Natural killer cell treated with Interleukin-12 subunit alpha and Interleukin-12 subunit beta and Interleukin-15 and Interleukin-18, amount 100 ng/mL, for 72 hours (primary cell): ENCODE measurements around the gene SVIP. TPM values are rescaled to one million over a fixed set of nuclear protein-coding genes. Genes with fewer than 3 reads are reported as not detected.

Experiments
- ATAC-seq, 2 donors: fragments of 150-1000 bp; cut with Tn5 transposase in 1 of 2; sonication (Bioruptor Pico), chemical (Tn5 transposase) in 1 of 2; 2 replicates each; pipeline ENCODE4 v1.10.0; 2021
- DNase-seq: peaks from one replicate; pipeline ENCODE4 v3.0.0; 2022; ENCODE audit warnings: low spot score
- H3K27ac Mint-ChIP-seq, 2 donors: 1 replicate in 1 of 2; 2 replicates in 1 of 2; pipeline ENCODE4 v1.8.0; 2022; ENCODE audit warnings: mixed read lengths in 2 of 2, mild to moderate bottlenecking in 1 of 2, moderate library complexity in 1 of 2
- H3K27me3 Mint-ChIP-seq, 2 donors: 1 replicate in 1 of 2; 2 replicates in 1 of 2; pipeline ENCODE4 v1.8.0; 2022; ENCODE audit warnings: mixed read lengths in 2 of 2
- H3K36me3 Mint-ChIP-seq: one replicate; pipeline ENCODE4 v1.8.0; 2022; ENCODE audit warnings: mixed read lengths
- H3K4me1 Mint-ChIP-seq, 2 donors: 1 replicate in 1 of 2; 2 replicates in 1 of 2; pipeline ENCODE4 v1.8.0; 2022; ENCODE audit warnings: low read depth in 2 of 2, mixed read lengths in 2 of 2, mild to moderate bottlenecking in 1 of 2
- H3K4me3 Mint-ChIP-seq: one replicate; pipeline ENCODE4 v1.8.0; 2022; ENCODE audit warnings: mixed read lengths
- H3K9me3 Mint-ChIP-seq: 2 replicates; pipeline ENCODE4 v1.8.0; 2022; ENCODE audit warnings: mixed read lengths
- total RNA-seq, 2 donors: library from RNA; stranded (reverse); gene quantifications; one replicate each; pipeline ENCODE4 v1.2.3, GENCODE V29; 2022

The SVIP gene
- total RNA-seq, 2 donors from 2014 or later: 25.6 to 28.3 TPM

- no peak for ATAC-seq
- no peak for DNase-seq
- no peak overlapping the region for H3K4me3 Mint-ChIP-seq
Measured at GRCh38 chr11:22779850-22780249, 49.8 kb downstream of the SVIP start.

GRCh38 chr11:22778642-22779041, 51.0 kb downstream of the SVIP start:
- no peaks in the 10 kb centered on the region for H3K36me3 Mint-ChIP-seq
- H3K4me1 Mint-ChIP-seq: peaks cover 4 to 7% of the 10 kb centered on the region in 2 donors
- no peaks in the 10 kb centered on the region for H3K9me3 Mint-ChIP-seq
- DNase-seq (no peak), ATAC-seq (no peak)
- no peak overlapping the region for H3K4me3 Mint-ChIP-seq
- H3K27ac Mint-ChIP-seq: no peak overlapping the region
- H3K27me3 Mint-ChIP-seq: peaks cover 12 to 24% of the 10 kb centered on the region in 2 donors

More at GRCh38 chr11:22779850-22780249, 49.8 kb downstream of the SVIP start:
- Mint-ChIP-seq H3K27ac (no peak overlapping the region), H3K4me1 (peaks cover 4 to 7% of the 10 kb centered on the region in 2 donors), H3K36me3 (no peaks in the 10 kb centered on the region), H3K9me3 (no peaks in the 10 kb centered on the region), H3K27me3 (peaks cover 11 to 16% of the 10 kb centered on the region in 2 donors)

GRCh38 chr11:22775248-22775647, 54.4 kb downstream of the SVIP start:
- H3K27me3 Mint-ChIP-seq: peaks cover 12 to 35% of the 10 kb centered on the region in 2 donors
- no peaks in the 10 kb centered on the region for H3K9me3 Mint-ChIP-seq
- H3K4me1 Mint-ChIP-seq: no peaks in the 10 kb centered on the region
- no peaks in the 10 kb centered on the region for H3K36me3 Mint-ChIP-seq
- no peak overlapping the region for H3K27ac Mint-ChIP-seq
- no peak for DNase-seq
- no peak overlapping the region for H3K4me3 Mint-ChIP-seq
- no peak for ATAC-seq

GRCh38 chr11:22774716-22775115, 54.9 kb downstream of the SVIP start:
- Mint-ChIP-seq H3K27me3 (peaks cover 12 to 35% of the 10 kb centered on the region in 2 donors), H3K9me3 (no peaks in the 10 kb centered on the region), H3K4me3 (no peak overlapping the region), H3K27ac (no peak overlapping the region), H3K36me3 (no peaks in the 10 kb centered on the region), H3K4me1 (no peaks in the 10 kb centered on the region)
- DNase-seq (no peak), ATAC-seq (no peak)

GRCh38 chr11:22769081-22769480, 60.5 kb downstream of the SVIP start:
- Mint-ChIP-seq H3K27ac (no peak overlapping the region), H3K4me1 (no peaks in the 10 kb centered on the region), H3K27me3 (peaks cover 0 to 13% of the 10 kb centered on the region in 2 donors), H3K9me3 (no peaks in the 10 kb centered on the region), H3K4me3 (no peak overlapping the region), H3K36me3 (no peaks in the 10 kb centered on the region)
- DNase-seq (no peak), ATAC-seq (no peak)

Other genes starting within 250 kb of the SVIP start
- 10 to 100 TPM in 1 of 2 donors, 1 to 10 TPM in 1; 9.4 to 11.0 TPM for gene FANCF, start 204.0 kb downstream of the SVIP start, total RNA-seq
- gene GAS2, start 163.2 kb downstream of the SVIP start, total RNA-seq: 1 to 10 TPM in 1 of 2 donors, under 1 TPM in 1; 0.76 to 2.4 TPM
- gene CCDC179, start 30.7 kb upstream of the SVIP start, total RNA-seq: not detected